Liver (tissue), 9 donors: ENCODE measurements around the gene PABPC1L. TPM values are rescaled to one million over a fixed set of nuclear protein-coding genes. Genes with fewer than 3 reads are reported as not detected.

Source experiments
- DNase-seq: peaks from one replicate; pipeline ENCODE4 v3.0.0-alpha.2; 2017; ENCODE audit warnings: low spot score
- H3K27ac ChIP-seq, 2 donors: one replicate each; pipeline ENCODE4 v1.7.0; 2013; ENCODE audit warnings: inconsistent platforms in 2 of 2, low read length in 2 of 2, control low read depth in 1 of 2, low read depth in 1 of 2, mild to moderate bottlenecking in 1 of 2
- H3K27me3 ChIP-seq, 4 donors: one replicate each; pipeline versions ENCODE4 v1.6.1 to v1.7.0; 2013; ENCODE audit warnings: low read length in 3 of 4, inconsistent platforms in 1 of 4, mild to moderate bottlenecking in 1 of 4, moderate library complexity in 1 of 4; ENCODE audit not compliant: control insufficient read depth in 4 of 4, insufficient read depth in 4 of 4
- H3K36me3 ChIP-seq, 4 donors: one replicate each; pipeline versions ENCODE4 v1.6.1 to v1.7.0; 2013; ENCODE audit warnings: low read length in 3 of 4, mild to moderate bottlenecking in 3 of 4, low read depth in 1 of 4, moderate library complexity in 1 of 4; ENCODE audit not compliant: control insufficient read depth in 4 of 4, insufficient read depth in 3 of 4
- H3K4me1 ChIP-seq, 4 donors: one replicate each; pipeline versions ENCODE4 v1.6.1 to v1.7.0; 2013; ENCODE audit warnings: low read length in 3 of 4, mild to moderate bottlenecking in 3 of 4, moderate library complexity in 1 of 4; ENCODE audit not compliant: control insufficient read depth in 4 of 4, insufficient read depth in 4 of 4
- H3K4me3 ChIP-seq, 3 donors: one replicate each; pipeline versions ENCODE4 v1.6.1 to v1.7.0; 2013; ENCODE audit warnings: low read length in 3 of 3, control low read depth in 1 of 3, low read depth in 1 of 3, mild to moderate bottlenecking in 1 of 3
- H3K9ac ChIP-seq, 2 donors: one replicate each; pipeline ENCODE4 v1.7.0; 2013; ENCODE audit warnings: low read length in 2 of 2, mild to moderate bottlenecking in 2 of 2, moderate library complexity in 2 of 2, control low read depth in 1 of 2, low read depth in 1 of 2
- H3K9me3 ChIP-seq, 4 donors: one replicate each; pipeline versions ENCODE4 v1.6.1 to v1.7.0; 2013; ENCODE audit warnings: low read length in 3 of 4; ENCODE audit not compliant: control insufficient read depth in 4 of 4
- ATF3 ChIP-seq: IDR thresholded peaks from 2 replicates; pipeline ENCODE4 v1.6.1; 2016; ENCODE audit warnings: antibody characterized with exemption
- EGR1 ChIP-seq, 2 donors: IDR thresholded peaks; 2 replicates each; pipeline ENCODE4 v1.6.1; 2016 to 2018; ENCODE audit warnings: antibody characterized with exemption in 2 of 2, low read depth in 2 of 2
- FOXA1 ChIP-seq: IDR thresholded peaks from 2 replicates; pipeline ENCODE4 v1.6.1; 2016; ENCODE audit warnings: antibody characterized with exemption
- HNF4A ChIP-seq, 2 donors: conservative IDR thresholded peaks; 2 replicates each; pipeline ENCODE4 v1.6.1; 2016; ENCODE audit warnings: antibody characterized with exemption in 2 of 2, mild to moderate bottlenecking in 2 of 2
- HNF4G ChIP-seq: IDR thresholded peaks from 2 replicates; pipeline ENCODE4 v1.6.1; 2016; ENCODE audit warnings: antibody characterized with exemption
- JUND ChIP-seq, 2 donors: IDR thresholded peaks; 2 replicates each; pipeline ENCODE4 v1.6.1; 2016; ENCODE audit warnings: antibody characterized with exemption in 2 of 2
- MAX ChIP-seq: IDR thresholded peaks from 2 replicates; pipeline ENCODE4 v1.6.1; 2016; ENCODE audit warnings: antibody characterized with exemption
- NR2F2 ChIP-seq: IDR thresholded peaks from 2 replicates; pipeline ENCODE4 v1.6.1; 2016; ENCODE audit warnings: antibody characterized with exemption
- RAD21 ChIP-seq, 2 donors: IDR thresholded peaks; 2 replicates each; pipeline ENCODE4 v1.6.1; 2016; ENCODE audit warnings: antibody characterized with exemption in 2 of 2, mild to moderate bottlenecking in 2 of 2
- REST ChIP-seq: IDR thresholded peaks from 2 replicates; pipeline ENCODE4 v1.6.1; 2016; ENCODE audit warnings: antibody characterized with exemption, mild to moderate bottlenecking
- RXRA ChIP-seq, 2 donors: IDR thresholded peaks; 2 replicates each; pipeline ENCODE4 v1.6.1; 2017 to 2018; ENCODE audit warnings: antibody characterized with exemption in 2 of 2, mild to moderate bottlenecking in 1 of 2
- SP1 ChIP-seq: IDR thresholded peaks from 2 replicates; pipeline ENCODE4 v1.6.1; 2018; ENCODE audit warnings: antibody characterized with exemption, mild to moderate bottlenecking
- TAF1 ChIP-seq: conservative IDR thresholded peaks from 2 replicates; pipeline ENCODE4 v1.6.1; 2016; ENCODE audit warnings: antibody characterized with exemption, mild to moderate bottlenecking
- YY1 ChIP-seq: IDR thresholded peaks from 2 replicates; pipeline ENCODE4 v1.6.1; 2016; ENCODE audit warnings: antibody characterized with exemption, mild to moderate bottlenecking
- ZBTB33 ChIP-seq: IDR thresholded peaks from 2 replicates; pipeline ENCODE4 v1.6.1; 2016; ENCODE audit warnings: antibody characterized with exemption
- WGBS: extraction: QIAGEN DNeasy Blood & Tissue Kit; methylation state at CpG from one replicate; pipeline ENCODE4 v1.1.7; 2013; 5-methylcytosine and 5-hydroxymethylcytosine counted together
- polyA plus RNA-seq, 2 donors: library from polyadenylated mRNA; stranded (reverse) in 1 of 2; unstranded in 1 of 2; fragments of 200-250 nt in 1 of 2; fragments of >200 nt in 1 of 2; fragmentation: Nextera tagmentation in 1 of 2; extraction: Ambion mirVana in 1 of 2; gene quantifications; one replicate each; pipeline versions ENCODE4 v1.2.1 to v1.2.3, GENCODE V29; 2013 to 2015
- total RNA-seq, 2 donors: library from RNA; depleted of rRNA; stranded (reverse); fragments of >200 nt; gene quantifications; one replicate each; pipeline ENCODE4 v1.2.3, GENCODE V29; 2014
- donor health status: healthy.
- donor health status: healthy.
- donor health status: healthy.
- donor health status: healthy.
- donor health status: healthy.

PABPC1L gene
- total and polyA plus RNA-seq, 4 donors = 4.7 to 21.0 (median 10.9) TPM

- Histone ChIP-seq H3K27ac (peak overlapping the region in 1 of 2 donors; percentile 29), H3K36me3 (peaks cover 0 to 21% (median 12%) of the 10 kb centered on the region in 4 donors), H3K27me3 (no peaks in the 10 kb centered on the region), H3K9ac (peak overlapping the region in 1 of 2 donors; percentile 35), H3K4me3 (peak overlapping the region; percentile 68 to 89 (median 73)), H3K9me3 (no peaks in the 10 kb centered on the region), H3K4me1 (peaks cover 0 to 15% (median 12%) of the 10 kb centered on the region in 4 donors)
- DNase-seq = no peak
- no peak for TF ChIP-seq RAD21 (IDR thresholded peaks at IDR 0.05)
- WGBS = 63% methylated on average over 8 of the region's 8 CpGs
Measured at GRCh38 chr20:44959082-44959637, 49.3 kb downstream of the PABPC1L start.

- Histone ChIP-seq H3K9ac (peak overlapping the region in 1 of 2 donors; percentile 35), H3K27ac (peak overlapping the region in 1 of 2 donors; percentile 29), H3K36me3 (peaks cover 0 to 17% (median 11%) of the 10 kb centered on the region in 4 donors), H3K4me3 (peak overlapping the region; percentile 68 to 89 (median 73)), H3K9me3 (no peaks in the 10 kb centered on the region), H3K27me3 (no peaks in the 10 kb centered on the region), H3K4me1 (peaks cover 0 to 15% (median 12%) of the 10 kb centered on the region in 4 donors)
- WGBS = 12% methylated on average over 13 of the region's 13 CpGs
- no peak for DNase-seq
- TF ChIP-seq TAF1 = no peak
- no peak for TF ChIP-seq HNF4G
- TF ChIP-seq FOXA1 = no peak
- no peak for TF ChIP-seq ATF3
- TF ChIP-seq MAX = no peak
- TF ChIP-seq EGR1 (IDR thresholded peaks at IDR 0.05; ENCODE audit: low read depth in 2 of 2) = no peak
- TF ChIP-seq REST = no peak
Measured at GRCh38 chr20:44959638-44960102, 49.8 kb downstream of the PABPC1L start.

GRCh38 chr20:44960103-44960852, 50.4 kb downstream of the PABPC1L start, which contains the start of gene TOMM34:
TSS of gene TOMM34 (minus strand) at chr20:44960397. CDS start at chr20:44960333, 64 bp downstream.
- Histone ChIP-seq H3K4me3 (peak within 1 kb of the TSS; percentile 68 to 89 (median 73)), H3K27me3 (no peaks in the 10 kb centered on the region), H3K36me3 (peaks cover 0 to 12% (median 6%) of the 10 kb centered on the region in 4 donors), H3K9ac (peak within 1 kb of the TSS; percentile 35 to 45), H3K27ac (peak within 1 kb of the TSS; percentile 41 to 73), H3K4me1 (peaks cover 0 to 15% (median 12%) of the 10 kb centered on the region in 4 donors), H3K9me3 (no peaks in the 10 kb centered on the region)
- under 1% methylated on average over 60 of the region's 60 CpGs for WGBS
- peak; percentile 95 for DNase-seq
- TF ChIP-seq ZBTB33 = no peak
- TF ChIP-seq RXRA (IDR thresholded peaks at IDR 0.05) = peak in 1 of 2 donors; percentile 15
- TF ChIP-seq TAF1 = peak; percentile 34
- no peak for TF ChIP-seq NR2F2
- TF ChIP-seq HNF4A (conservative IDR thresholded peaks at IDR 0.05) = peak; percentile 28 to 35
- peak in 1 of 2 donors; percentile 56 for TF ChIP-seq RAD21 (IDR thresholded peaks at IDR 0.05)
- TF ChIP-seq FOXA1 = no peak
- TF ChIP-seq SP1 = peak; percentile 54
- no peak for TF ChIP-seq HNF4G
- TF ChIP-seq EGR1 (IDR thresholded peaks at IDR 0.05; ENCODE audit: low read depth in 2 of 2) = peak in 1 of 2 donors; percentile 38
- peak; percentile 72 for TF ChIP-seq YY1
- TF ChIP-seq JUND (IDR thresholded peaks at IDR 0.05) = no peak
- TF ChIP-seq MAX = peak; percentile 98
- peak; percentile 56 for TF ChIP-seq REST
